GM19455 (cell line): Measurements from ENCODE around the gene PHETA1.
"Not testable (repeated sequence)": the region's sequence is repeated elsewhere in the genome, so short reads cannot be mapped to it uniquely, and the experiment has no call there.

Source experiments
- ATAC-seq: cut with Tn5 transposase; IDR thresholded peaks from one replicate; pipeline ENCODE4 v1.9.1; 2021; ENCODE audit not compliant: unreplicated experiment

PHETA1 gene

DNA sequence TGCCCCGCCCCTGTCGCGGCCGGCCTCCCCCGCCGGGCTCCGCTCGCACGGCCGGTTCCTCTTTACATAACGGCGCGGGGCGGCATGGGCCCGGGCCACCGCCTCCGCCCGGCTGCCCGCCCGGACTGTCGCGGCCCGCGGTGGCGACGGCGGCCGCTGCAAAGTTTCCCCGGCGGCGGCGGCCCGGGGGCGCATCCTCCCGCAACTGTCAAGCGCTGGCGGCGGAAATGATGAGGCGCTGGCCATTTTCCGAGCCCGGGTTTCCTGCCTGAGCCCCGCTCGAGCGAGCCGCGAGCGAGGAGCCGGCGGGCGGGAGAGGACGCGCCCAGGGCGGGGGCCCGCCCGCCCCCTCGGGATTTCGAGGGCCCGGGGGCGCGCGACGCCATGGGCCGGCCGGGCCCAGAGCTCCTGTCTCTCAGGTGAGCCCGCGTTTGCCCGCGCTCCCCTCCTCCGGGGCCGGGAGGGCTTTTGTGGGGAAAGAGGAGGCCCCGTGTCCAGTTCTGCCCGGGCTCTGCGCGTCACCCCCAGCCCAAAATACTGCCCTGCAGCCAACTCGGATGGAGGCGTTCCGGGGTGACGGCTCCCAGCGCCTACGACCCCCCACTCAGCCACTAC, 37.1 kb upstream of the PHETA1 start, which contains the start of gene SH2B3:
TSS of gene SH2B3 (plus strand) at position 65 of the 615 bp plus-strand sequence. CDS start 12,223 bp downstream, outside the sequence.
- ATAC-seq = peak; percentile 10

GRCh38 chr12:111405149-111405858, 36.4 kb upstream of the PHETA1 start:
- ATAC-seq = peak; percentile 64

DNA sequence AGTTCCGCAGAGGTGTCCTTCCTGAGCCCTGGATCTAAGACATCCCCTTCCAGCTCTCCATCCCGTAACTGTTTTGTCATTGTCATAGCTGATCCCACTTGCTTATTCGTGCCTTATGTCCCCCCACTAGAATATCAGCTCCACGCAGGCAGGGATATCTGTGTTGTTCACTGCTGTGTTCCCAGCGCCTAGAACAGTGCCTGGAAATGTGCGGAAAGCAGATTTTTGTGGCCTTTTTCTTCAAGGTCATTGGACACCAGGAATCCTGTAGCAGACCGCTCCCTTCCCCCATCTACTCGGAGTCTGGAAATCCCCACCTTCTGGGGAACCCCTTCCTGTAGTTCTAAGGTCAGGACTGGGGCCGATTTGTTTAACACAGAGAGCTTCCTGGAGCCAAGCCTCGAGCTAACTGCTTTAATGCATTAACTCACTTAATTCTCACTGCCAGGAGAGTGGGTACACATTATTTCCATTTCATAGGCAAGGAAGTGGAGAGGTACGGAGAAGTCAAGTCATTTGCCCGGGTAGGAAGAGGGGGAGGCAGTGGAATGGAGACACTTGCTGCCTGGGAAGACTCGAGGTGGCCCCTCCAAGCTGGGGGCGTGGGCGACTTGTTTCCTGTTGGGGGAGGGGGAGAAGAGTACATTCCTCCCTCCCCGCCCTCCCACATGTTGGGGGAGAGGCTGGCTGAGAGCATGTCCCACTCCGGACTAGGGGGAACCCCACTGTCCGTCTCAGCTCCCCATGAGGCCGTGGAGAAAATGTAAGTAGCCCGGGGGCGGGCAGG, 35.7 kb upstream of the PHETA1 start:
- peak; percentile 10 for ATAC-seq

DNA sequence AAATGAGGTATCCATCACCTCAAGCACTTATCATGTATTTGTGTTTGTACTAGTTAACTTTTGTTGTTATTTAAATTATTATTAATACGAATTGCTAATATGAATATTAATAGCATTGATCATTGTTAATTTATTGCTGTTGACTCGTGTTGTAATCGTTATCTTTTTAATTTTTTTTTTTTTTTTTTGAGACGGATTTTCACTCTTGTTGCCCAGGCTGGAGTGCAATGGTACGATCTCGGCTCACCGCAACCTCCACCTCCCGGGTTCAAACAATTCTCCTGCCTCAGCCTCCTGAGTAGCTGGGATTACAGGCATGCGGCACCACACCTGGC, 33.6 kb upstream of the PHETA1 start:
- not testable (repeated sequence) for ATAC-seq

DNA sequence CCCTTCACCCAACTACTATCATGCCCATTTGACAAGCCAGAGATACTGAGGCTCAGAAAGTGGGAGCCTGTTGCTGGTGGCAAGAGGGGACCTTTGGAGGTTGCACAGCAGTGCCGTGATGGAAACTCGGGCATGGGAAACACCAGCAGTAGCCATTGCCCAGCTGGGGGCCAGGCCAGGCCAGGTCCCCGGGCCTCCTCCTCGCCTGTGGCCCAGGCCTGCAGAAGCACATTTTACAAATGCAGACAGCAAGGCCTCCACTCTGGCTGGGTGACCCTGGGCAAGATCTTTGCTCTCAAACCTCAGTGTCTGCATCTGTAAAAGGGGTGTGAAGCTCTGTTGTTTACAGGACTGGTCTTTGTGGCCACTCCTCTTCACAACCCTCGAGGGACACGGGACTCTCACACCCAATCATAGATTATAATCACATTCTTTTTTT, 32.3 kb upstream of the PHETA1 start:
- no peak for ATAC-seq

DNA sequence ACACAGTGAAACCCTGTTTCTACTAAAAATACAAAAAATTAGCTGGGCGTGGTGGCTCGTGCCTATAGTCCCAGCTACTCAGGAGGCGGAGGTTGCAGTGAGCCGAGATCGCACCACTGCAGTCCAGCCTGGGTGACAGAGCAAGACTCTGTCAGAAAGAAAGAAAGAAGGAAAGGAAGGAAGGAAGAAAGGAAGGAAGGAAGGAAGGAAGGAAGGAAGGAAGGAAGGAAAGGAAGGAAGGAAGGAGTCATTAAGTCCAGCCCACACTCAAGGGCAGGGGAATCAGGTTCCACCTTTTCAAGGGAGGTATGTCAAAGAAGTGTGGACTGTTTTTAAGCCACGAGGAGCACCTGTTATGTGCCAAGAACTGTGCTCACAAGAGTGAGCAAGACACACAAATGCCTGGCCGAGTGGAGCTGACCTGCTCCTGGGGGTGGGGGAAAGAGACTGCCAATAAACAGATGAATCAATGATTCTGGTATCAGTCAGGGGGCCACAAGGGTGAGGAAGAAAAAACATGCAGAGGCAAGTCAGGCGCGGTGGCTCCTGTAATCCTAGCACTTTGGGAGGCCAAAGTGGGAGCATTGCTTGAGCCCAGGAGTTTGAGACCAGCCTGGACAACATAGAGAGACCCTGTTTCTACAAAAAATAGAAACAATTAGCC, 31.0 kb upstream of the PHETA1 start:
- ATAC-seq = not testable (repeated sequence)

DNA sequence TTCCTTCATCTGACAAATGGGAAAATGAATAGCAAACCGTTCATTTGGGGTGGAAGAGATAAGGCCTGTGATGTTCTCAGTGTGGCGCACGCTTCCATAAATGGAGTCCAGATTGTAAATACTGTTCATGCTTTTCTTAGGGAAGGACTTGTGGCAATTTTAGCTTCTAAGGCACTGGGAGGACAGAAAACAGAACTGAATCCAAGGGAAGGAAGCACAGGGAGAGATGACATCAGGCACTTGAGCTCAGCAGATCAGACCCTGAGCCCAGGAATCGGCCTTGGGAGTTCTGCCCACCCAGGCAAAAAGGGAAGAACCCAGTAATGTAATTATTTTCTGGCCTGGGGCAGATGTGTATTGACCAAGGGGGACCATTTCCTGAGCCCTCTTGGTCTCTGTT, 29.6 kb upstream of the PHETA1 start:
- ATAC-seq = no peak

- no peak for ATAC-seq
These were observed 28.0 kb upstream of the PHETA1 start for GRCh38 chr12:111396726-111397445.

- not testable (repeated sequence) for ATAC-seq
These were observed 27.4 kb upstream of the PHETA1 start for GRCh38 chr12:111396271-111396670.

DNA sequence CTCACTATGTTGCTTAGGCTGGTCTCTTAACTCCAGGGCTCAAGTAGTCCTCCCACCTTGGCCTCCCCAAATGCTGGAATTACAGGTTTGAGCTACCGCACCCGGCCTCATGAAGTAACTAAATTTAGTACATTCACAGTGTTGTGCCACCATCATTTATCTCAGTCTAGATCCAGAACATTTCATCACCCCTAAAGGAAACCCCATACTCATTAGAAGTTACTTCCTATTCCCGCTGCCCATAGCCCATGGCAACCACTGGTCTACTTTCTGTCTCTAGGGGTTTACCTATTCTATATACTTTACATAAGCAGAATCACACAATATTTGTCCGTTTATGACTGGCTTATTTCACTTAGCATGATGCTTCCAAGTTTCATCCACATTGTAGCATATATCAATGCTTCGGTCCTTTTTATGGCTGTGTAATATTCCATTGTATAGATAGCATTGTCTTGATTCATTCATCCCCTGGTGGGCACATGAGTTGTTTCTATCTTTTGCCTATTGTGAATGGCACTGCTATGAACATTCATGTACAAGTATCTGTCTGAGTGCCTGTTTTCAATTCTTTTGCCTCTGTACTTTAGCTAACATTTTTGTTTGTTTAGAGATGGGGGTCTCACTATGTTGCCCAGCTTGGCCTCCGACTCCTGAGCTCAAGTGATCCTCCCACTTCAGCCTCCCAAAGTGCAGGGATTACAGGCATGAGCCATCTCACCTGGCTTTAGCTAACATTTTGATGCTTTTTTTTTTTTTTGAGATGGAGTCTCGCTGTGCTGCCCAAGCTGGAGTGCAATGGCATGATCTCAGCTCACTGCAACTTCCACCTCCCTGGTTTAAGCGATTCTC, 26.7 kb upstream of the PHETA1 start:
- ATAC-seq = no peak

DNA sequence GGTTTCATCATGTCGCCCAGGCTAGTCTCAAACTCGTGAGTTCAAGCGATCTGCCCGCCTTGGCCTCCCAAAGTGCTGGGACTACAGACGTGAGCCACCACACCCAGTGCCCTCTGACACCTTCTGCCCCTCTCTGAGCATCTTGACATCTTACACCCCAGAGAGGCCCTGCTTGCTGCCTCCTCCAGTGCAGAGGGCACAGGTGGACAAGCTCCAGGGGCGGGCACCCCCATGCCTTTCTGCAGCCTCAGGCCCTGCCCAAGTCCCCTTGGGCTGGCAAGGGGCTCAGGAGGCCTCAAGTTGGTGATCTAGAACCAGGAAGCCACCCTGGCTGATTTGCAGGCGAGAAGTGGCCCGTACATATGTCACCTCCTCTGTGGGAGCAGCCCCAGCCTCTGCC, 25.6 kb upstream of the PHETA1 start:
- no peak for ATAC-seq

GRCh38 chr12:111393700-111394300, 24.9 kb upstream of the PHETA1 start:
- ATAC-seq = no peak

DNA sequence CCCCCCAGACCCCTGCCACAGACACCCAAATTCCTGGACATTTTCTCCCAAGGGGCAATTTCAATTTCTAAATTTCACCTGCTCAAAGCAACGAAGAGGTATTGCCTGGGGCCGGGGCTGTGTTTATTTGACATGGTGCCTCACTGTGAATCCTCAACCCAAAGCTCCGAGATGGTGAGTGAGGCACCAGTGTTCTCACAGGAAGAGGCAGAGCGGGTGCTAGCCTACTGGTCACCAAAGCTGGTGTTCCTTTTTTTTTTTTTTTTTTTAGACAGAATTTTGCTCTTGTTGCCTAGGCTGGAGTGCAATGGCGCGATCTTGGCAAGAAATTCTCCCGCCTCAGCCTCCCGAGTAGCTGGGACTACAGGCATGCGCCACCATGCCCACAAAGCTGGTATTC, 22.0 kb upstream of the PHETA1 start:
- ATAC-seq = no peak

DNA sequence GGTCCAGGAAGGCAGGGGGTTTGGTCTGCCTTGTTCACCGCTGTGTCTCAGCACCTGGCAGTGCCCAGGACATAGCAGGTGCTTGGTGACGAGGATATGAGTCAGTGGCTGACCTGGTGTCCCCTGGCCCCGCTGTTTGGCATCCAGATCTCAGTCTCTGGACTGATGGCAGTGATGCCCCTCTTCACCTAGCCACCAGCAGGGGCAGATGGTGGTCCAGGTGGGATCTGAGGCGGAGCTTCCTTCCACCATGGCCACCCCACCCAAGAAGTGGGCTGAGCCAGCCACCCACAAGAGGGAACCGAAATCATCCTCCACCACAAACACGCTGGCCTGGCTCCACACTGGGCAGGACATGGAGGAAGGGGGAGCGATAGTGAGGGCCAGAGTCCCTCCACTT, 20.7 kb upstream of the PHETA1 start:
- ATAC-seq = no peak

DNA sequence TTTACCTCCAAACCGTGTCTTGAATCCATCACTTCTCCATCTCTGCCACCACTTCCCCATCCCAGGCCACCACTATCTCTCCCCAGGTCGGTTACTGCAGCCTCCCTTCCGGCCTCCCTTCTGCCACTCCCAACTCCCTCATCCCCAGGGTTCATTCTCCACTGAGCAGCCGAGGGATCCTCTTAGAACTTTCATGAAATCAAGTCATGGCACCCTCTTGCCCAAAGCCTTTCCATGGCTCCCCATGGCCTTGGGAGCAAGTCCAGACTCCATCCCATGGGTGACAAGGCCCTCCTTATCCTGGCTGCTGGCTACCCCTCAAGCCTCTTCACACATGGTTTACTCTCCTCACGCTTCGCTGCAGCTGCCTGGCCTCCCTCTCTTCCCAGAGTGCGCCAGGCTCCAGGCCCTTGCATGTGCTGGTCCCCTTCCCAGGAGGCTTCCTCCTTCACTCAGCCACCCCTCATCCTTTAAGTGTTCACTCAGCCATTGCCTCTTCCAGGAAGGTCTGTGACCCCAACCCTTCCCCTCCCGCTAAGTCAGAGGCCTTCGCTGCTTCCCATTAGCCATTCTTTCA, 18.9 kb upstream of the PHETA1 start:
- no peak for ATAC-seq

- no peak for ATAC-seq
These were observed 18.0 kb upstream of the PHETA1 start for GRCh38 chr12:111386885-111387284.

GRCh38 chr12:111384596-111384995, 15.7 kb upstream of the PHETA1 start:
- no peak for ATAC-seq

GRCh38 chr12:111379942-111380554, 11.2 kb upstream of the PHETA1 start:
- no peak for ATAC-seq

- ATAC-seq = no peak
These were observed 8.5 kb upstream of the PHETA1 start for GRCh38 chr12:111377440-111377839.
